BLaER1 (cell line): Measurements from ENCODE around the gene SORCS2.

Experiments
- H3K27ac ChIP-seq: shearing (Covaris generic); formaldehyde crosslinking; 2 replicates; pipeline ENCODE4 v1.8.1; 2022
- H3K27me3 ChIP-seq: shearing (Covaris generic); formaldehyde crosslinking; 2 replicates; pipeline ENCODE4 v1.8.1; 2022
- H3K36me3 ChIP-seq: shearing (Covaris generic); formaldehyde crosslinking; 2 replicates; pipeline ENCODE4 v1.8.1; 2022
- H3K4me1 ChIP-seq: shearing (Covaris generic); formaldehyde crosslinking; 2 replicates; pipeline ENCODE4 v1.8.1; 2022
- H3K4me2 ChIP-seq: shearing (Covaris generic); formaldehyde crosslinking; 2 replicates; pipeline ENCODE4 v1.8.1; 2022
- H3K4me3 ChIP-seq: shearing (Covaris generic); formaldehyde crosslinking; 2 replicates; pipeline ENCODE4 v1.8.1; 2022
- H3K9ac ChIP-seq: shearing (Covaris generic); formaldehyde crosslinking; 2 replicates; pipeline ENCODE4 v1.8.1; 2022
- H3K9me3 ChIP-seq: shearing (Covaris generic); formaldehyde crosslinking; 2 replicates; pipeline ENCODE4 v1.8.1; 2022
- H4K20me1 ChIP-seq: shearing (Covaris generic); formaldehyde crosslinking; 2 replicates; pipeline ENCODE4 v1.8.1; 2022
- Cebpa-rat ChIP-seq: shearing (Covaris generic); IDR thresholded peaks from 2 replicates; pipeline ENCODE4 v1.8.1; 2022

Gene SORCS2

GRCh38 chr4:7251321-7251720 lies 59.0 kb downstream of the SORCS2 start:
- Histone ChIP-seq H3K27ac (no peak overlapping the region), H3K36me3 (no peaks in the 10 kb centered on the region)
- no peak for TF ChIP-seq Cebpa-rat

GRCh38 chr4:7252051-7252450 lies 59.7 kb downstream of the SORCS2 start:
- Histone ChIP-seq H3K4me3 (0 out of 2 replicates have a peak overlapping the region, but pooled peaks have one; percentile 7), H3K4me2 (peak overlapping the region; percentile 83), H3K4me1 (peaks cover 73% of the 10 kb centered on the region), H3K9ac (peak overlapping the region; percentile 12; the same call in 1 of the 2 replicates), H3K9me3 (peaks cover 7% of the 10 kb centered on the region; the same call in 1 of the 2 replicates), H4K20me1 (peaks cover 30% of the 10 kb centered on the region), H3K27me3 (no peaks in the 10 kb centered on the region), H3K27ac (peak overlapping the region; percentile 35; the same call in 1 of the 2 replicates), H3K36me3 (no peaks in the 10 kb centered on the region)
- no peak for TF ChIP-seq Cebpa-rat

More at GRCh38 chr4:7251321-7251720, 59.0 kb downstream of the SORCS2 start:
- peaks cover 67% of the 10 kb centered on the region for H3K4me1 ChIP-seq
- H3K9ac ChIP-seq = peak overlapping the region; percentile 12; the same call in 1 of the 2 replicates
- H3K27me3 ChIP-seq = no peaks in the 10 kb centered on the region
- H4K20me1 ChIP-seq = peaks cover 30% of the 10 kb centered on the region
- peak overlapping the region; percentile 83 for H3K4me2 ChIP-seq
- H3K9me3 ChIP-seq = peaks cover 7% of the 10 kb centered on the region; the same call in 1 of the 2 replicates
- no peak overlapping the region for H3K4me3 ChIP-seq

- Histone ChIP-seq H3K4me3 (no peak overlapping the region), H3K27me3 (no peaks in the 10 kb centered on the region), H3K4me2 (peak overlapping the region; percentile 83), H3K9ac (no peak overlapping the region), H3K36me3 (no peaks in the 10 kb centered on the region), H4K20me1 (peaks cover 27% of the 10 kb centered on the region), H3K4me1 (peaks cover 73% of the 10 kb centered on the region), H3K9me3 (peaks cover 7% of the 10 kb centered on the region; the same call in 1 of the 2 replicates), H3K27ac (peak overlapping the region; percentile 42)
- TF ChIP-seq Cebpa-rat = no peak
These were observed 60.4 kb downstream of the SORCS2 start for GRCh38 chr4:7252510-7253340.

GRCh38 chr4:7253341-7253700 lies 61.0 kb downstream of the SORCS2 start:
- H3K9ac ChIP-seq = no peak overlapping the region
- peak overlapping the region; percentile 83 for H3K4me2 ChIP-seq
- H4K20me1 ChIP-seq = peaks cover 24% of the 10 kb centered on the region
- H3K27ac ChIP-seq = peak overlapping the region; percentile 42
- no peaks in the 10 kb centered on the region for H3K36me3 ChIP-seq
- no peaks in the 10 kb centered on the region for H3K27me3 ChIP-seq
- peaks cover 69% of the 10 kb centered on the region for H3K4me1 ChIP-seq
- peaks cover 7% of the 10 kb centered on the region; the same call in 1 of the 2 replicates for H3K9me3 ChIP-seq
- no peak for TF ChIP-seq Cebpa-rat
- no peak overlapping the region for H3K4me3 ChIP-seq

- H3K9ac ChIP-seq = no peak overlapping the region
- peaks cover 24% of the 10 kb centered on the region for H4K20me1 ChIP-seq
- H3K27ac ChIP-seq = no peak overlapping the region; the same call in 1 of the 2 replicates
- peaks cover 5% of the 10 kb centered on the region; the same call in 1 of the 2 replicates for H3K9me3 ChIP-seq
- H3K4me1 ChIP-seq = peaks cover 69% of the 10 kb centered on the region
- peak overlapping the region; percentile 83 for H3K4me2 ChIP-seq
- no peak overlapping the region for H3K4me3 ChIP-seq
- H3K36me3 ChIP-seq = no peaks in the 10 kb centered on the region
- no peak for TF ChIP-seq Cebpa-rat
- no peaks in the 10 kb centered on the region for H3K27me3 ChIP-seq
These were observed 61.5 kb downstream of the SORCS2 start for GRCh38 chr4:7253837-7254236.

- H3K4me1 ChIP-seq = peaks cover 69% of the 10 kb centered on the region
- peak overlapping the region; percentile 83 for H3K4me2 ChIP-seq
These were observed 62.6 kb downstream of the SORCS2 start for GRCh38 chr4:7254736-7255487.

GRCh38 chr4:7255488-7255881 lies 63.1 kb downstream of the SORCS2 start:
- no peak for TF ChIP-seq Cebpa-rat
- Histone ChIP-seq H4K20me1 (peaks cover 24% of the 10 kb centered on the region), H3K36me3 (no peaks in the 10 kb centered on the region), H3K27me3 (no peaks in the 10 kb centered on the region), H3K27ac (peak overlapping the region; percentile 49; the same call in 1 of the 2 replicates), H3K4me1 (peaks cover 69% of the 10 kb centered on the region), H3K4me2 (peak overlapping the region; percentile 83), H3K9me3 (no peaks in the 10 kb centered on the region), H3K9ac (no peak overlapping the region), H3K4me3 (no peak overlapping the region)

More at GRCh38 chr4:7254736-7255487, 62.6 kb downstream of the SORCS2 start:
- Histone ChIP-seq H3K9ac (no peak overlapping the region), H3K36me3 (no peaks in the 10 kb centered on the region), H3K27me3 (no peaks in the 10 kb centered on the region), H3K9me3 (no peaks in the 10 kb centered on the region), H3K4me3 (no peak overlapping the region; the same call in 1 of the 2 replicates), H3K27ac (peak overlapping the region; percentile 49; the same call in 1 of the 2 replicates), H4K20me1 (peaks cover 24% of the 10 kb centered on the region)
- TF ChIP-seq Cebpa-rat = no peak

- H3K36me3 ChIP-seq = no peaks in the 10 kb centered on the region
- no peaks in the 10 kb centered on the region for H3K27me3 ChIP-seq
- H3K4me1 ChIP-seq = peaks cover 71% of the 10 kb centered on the region
- H3K9me3 ChIP-seq = no peaks in the 10 kb centered on the region
- no peak overlapping the region; the same call in 1 of the 2 replicates for H3K9ac ChIP-seq
- peaks cover 24% of the 10 kb centered on the region for H4K20me1 ChIP-seq
- H3K4me3 ChIP-seq = no peak overlapping the region
- peak overlapping the region; percentile 49; the same call in 1 of the 2 replicates for H3K27ac ChIP-seq
- H3K4me2 ChIP-seq = peak overlapping the region; percentile 83
- no peak for TF ChIP-seq Cebpa-rat
These were observed 63.7 kb downstream of the SORCS2 start for GRCh38 chr4:7255996-7256395.

- TF ChIP-seq Cebpa-rat = no peak
- peak overlapping the region; percentile 83 for H3K4me2 ChIP-seq
- no peaks in the 10 kb centered on the region for H3K9me3 ChIP-seq
- no peaks in the 10 kb centered on the region for H3K27me3 ChIP-seq
- H4K20me1 ChIP-seq = peaks cover 24% of the 10 kb centered on the region
- H3K27ac ChIP-seq = no peak overlapping the region
- H3K9ac ChIP-seq = peak overlapping the region; percentile 22; the same call in 1 of the 2 replicates
- peaks cover 62% of the 10 kb centered on the region for H3K4me1 ChIP-seq
- no peak overlapping the region for H3K4me3 ChIP-seq
- no peaks in the 10 kb centered on the region for H3K36me3 ChIP-seq
These were observed 64.9 kb downstream of the SORCS2 start for GRCh38 chr4:7256984-7257810.
